Lower leg skin (tissue), 3 donors: ENCODE data around the gene TBXT.

Experiments used
- POLR2A ChIP-seq, 2 donors: fragments of 450-650 bp; IDR thresholded peaks; one replicate each; pipeline ENCODE4 v1.6.1; 2016 to 2017; ENCODE audit warnings: antibody characterized with exemption in 2 of 2, mild to moderate bottlenecking in 1 of 2, moderate library complexity in 1 of 2
- TF ChIP-seq, protein P1 (sequence below), 3 donors: fragments of 450-650 bp; IDR thresholded peaks; one replicate each; pipeline ENCODE4 v1.5.1; 2016; ENCODE audit warnings: antibody characterized with exemption in 3 of 3, mild to moderate bottlenecking in 3 of 3, moderate library complexity in 2 of 3

DNA sequence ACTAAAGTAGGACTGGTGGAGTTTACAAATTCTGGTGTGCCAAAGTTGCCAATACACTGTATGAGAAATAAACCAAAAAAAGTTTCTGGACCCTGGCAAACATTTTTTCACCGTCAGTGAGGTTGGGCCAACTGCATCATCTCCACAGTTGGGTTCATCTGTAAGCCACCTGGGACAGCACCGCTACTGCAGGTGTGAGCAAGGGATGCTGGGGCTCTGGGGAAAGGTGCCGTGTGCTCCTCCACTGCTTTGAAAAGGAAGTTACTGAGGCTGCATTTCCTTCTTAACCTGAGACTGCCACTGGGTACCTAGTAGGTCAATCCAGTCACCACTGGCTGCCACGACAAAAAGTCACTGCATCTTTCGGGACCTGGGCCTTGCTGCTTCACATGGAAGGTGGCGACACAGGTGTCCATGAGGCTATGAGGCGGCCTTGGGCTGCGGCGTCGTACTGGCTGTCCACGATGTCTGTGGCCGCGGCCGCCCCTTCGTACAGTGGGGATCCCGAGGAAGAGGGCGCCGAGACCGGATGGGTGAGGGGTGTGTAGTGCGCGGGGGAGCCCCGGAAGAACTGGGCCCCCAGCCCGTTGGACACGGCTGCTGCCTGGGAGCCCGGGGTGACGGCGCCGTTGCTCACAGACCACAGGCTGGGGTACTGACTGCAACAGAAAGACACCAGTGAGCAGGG is 9.6 kb downstream of the TBXT start:
- TF ChIP-seq, protein P1, sequence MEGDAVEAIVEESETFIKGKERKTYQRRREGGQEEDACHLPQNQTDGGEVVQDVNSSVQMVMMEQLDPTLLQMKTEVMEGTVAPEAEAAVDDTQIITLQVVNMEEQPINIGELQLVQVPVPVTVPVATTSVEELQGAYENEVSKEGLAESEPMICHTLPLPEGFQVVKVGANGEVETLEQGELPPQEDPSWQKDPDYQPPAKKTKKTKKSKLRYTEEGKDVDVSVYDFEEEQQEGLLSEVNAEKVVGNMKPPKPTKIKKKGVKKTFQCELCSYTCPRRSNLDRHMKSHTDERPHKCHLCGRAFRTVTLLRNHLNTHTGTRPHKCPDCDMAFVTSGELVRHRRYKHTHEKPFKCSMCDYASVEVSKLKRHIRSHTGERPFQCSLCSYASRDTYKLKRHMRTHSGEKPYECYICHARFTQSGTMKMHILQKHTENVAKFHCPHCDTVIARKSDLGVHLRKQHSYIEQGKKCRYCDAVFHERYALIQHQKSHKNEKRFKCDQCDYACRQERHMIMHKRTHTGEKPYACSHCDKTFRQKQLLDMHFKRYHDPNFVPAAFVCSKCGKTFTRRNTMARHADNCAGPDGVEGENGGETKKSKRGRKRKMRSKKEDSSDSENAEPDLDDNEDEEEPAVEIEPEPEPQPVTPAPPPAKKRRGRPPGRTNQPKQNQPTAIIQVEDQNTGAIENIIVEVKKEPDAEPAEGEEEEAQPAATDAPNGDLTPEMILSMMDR (IDR thresholded peaks at IDR 0.05): no peak
- no peak for TF ChIP-seq POLR2A (IDR thresholded peaks at IDR 0.05)
